ENCODE measurements around the gene YY2. TPM values are rescaled to one million over a fixed set of nuclear protein-coding genes. Genes with fewer than 3 reads are reported as not detected.

YY2 gene
- polyA plus RNA-seq (2011; rRNA removed) (1.2 and 2.0 TPM in 2 replicates), polyA minus RNA-seq (2011; rRNA and poly(A)+ RNA removed) (0.51 and 1.3 TPM in 2 replicates)

GRCh38 chrX:21855937-21856415 is at the start of gene YY2:
Gene YY2, plus strand, starts transcription at chrX:21855987. Its CDS starts 498 bp downstream, at chrX:21856485.
- Histone ChIP-seq H3K27me3 (ENCODE audit: control insufficient read depth, insufficient read depth, low read length) (no peaks in the 10 kb centered on the region), H3K27ac (ENCODE audit: low read depth, low read length) (no peak within 1 kb of the TSS), H3K9me3 (ENCODE audit: control insufficient read depth, insufficient read depth, low read length) (peaks cover 5% of the 10 kb centered on the region; the same call in 1 of the 2 replicates), H3K4me3 (ENCODE audit: low read depth, low read length) (no peak within 1 kb of the TSS)
- ChIA-PET CTCF (no interaction called here), POLR2A (no interaction called here)
- TF ChIP-seq, protein P1, sequence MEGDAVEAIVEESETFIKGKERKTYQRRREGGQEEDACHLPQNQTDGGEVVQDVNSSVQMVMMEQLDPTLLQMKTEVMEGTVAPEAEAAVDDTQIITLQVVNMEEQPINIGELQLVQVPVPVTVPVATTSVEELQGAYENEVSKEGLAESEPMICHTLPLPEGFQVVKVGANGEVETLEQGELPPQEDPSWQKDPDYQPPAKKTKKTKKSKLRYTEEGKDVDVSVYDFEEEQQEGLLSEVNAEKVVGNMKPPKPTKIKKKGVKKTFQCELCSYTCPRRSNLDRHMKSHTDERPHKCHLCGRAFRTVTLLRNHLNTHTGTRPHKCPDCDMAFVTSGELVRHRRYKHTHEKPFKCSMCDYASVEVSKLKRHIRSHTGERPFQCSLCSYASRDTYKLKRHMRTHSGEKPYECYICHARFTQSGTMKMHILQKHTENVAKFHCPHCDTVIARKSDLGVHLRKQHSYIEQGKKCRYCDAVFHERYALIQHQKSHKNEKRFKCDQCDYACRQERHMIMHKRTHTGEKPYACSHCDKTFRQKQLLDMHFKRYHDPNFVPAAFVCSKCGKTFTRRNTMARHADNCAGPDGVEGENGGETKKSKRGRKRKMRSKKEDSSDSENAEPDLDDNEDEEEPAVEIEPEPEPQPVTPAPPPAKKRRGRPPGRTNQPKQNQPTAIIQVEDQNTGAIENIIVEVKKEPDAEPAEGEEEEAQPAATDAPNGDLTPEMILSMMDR (IDR thresholded peaks at IDR 0.05; ENCODE audit: low read depth, low read length), result no peak
- DNase-seq (ENCODE audit: low read depth, low spot score), result no peak

- H3K9me3 ChIP-seq (ENCODE audit: control insufficient read depth, insufficient read depth, low read length), result no peaks in the 10 kb centered on the region
- DNase-seq (ENCODE audit: low read depth, low spot score), result no peak
- H3K27me3 ChIP-seq (ENCODE audit: control insufficient read depth, insufficient read depth, low read length), result no peaks in the 10 kb centered on the region
- TF ChIP-seq, protein P1 (IDR thresholded peaks at IDR 0.05; ENCODE audit: low read depth, low read length), result no peak
- ChIA-PET CTCF (no interaction called here), POLR2A (no interaction called here)
- H3K4me3 ChIP-seq (ENCODE audit: low read depth, low read length), result no peak overlapping the region
- no peak overlapping the region for H3K27ac ChIP-seq (ENCODE audit: low read depth, low read length)
Measured at GRCh38 chrX:21806691-21807090, 49.1 kb upstream of the YY2 start.

GRCh38 chrX:21811832-21812231 is 44.0 kb upstream of the YY2 start:
- DNase-seq (ENCODE audit: low read depth, low spot score), result no peak
- no peaks in the 10 kb centered on the region for H3K27me3 ChIP-seq (ENCODE audit: control insufficient read depth, insufficient read depth, low read length)
- no peak overlapping the region for H3K27ac ChIP-seq (ENCODE audit: low read depth, low read length)
- ChIA-PET CTCF (no interaction called here), POLR2A (no interaction called here)
- TF ChIP-seq, protein P1 (IDR thresholded peaks at IDR 0.05; ENCODE audit: low read depth, low read length), result no peak
- H3K4me3 ChIP-seq (ENCODE audit: low read depth, low read length), result no peak overlapping the region
- H3K9me3 ChIP-seq (ENCODE audit: control insufficient read depth, insufficient read depth, low read length), result no peaks in the 10 kb centered on the region

DNA sequence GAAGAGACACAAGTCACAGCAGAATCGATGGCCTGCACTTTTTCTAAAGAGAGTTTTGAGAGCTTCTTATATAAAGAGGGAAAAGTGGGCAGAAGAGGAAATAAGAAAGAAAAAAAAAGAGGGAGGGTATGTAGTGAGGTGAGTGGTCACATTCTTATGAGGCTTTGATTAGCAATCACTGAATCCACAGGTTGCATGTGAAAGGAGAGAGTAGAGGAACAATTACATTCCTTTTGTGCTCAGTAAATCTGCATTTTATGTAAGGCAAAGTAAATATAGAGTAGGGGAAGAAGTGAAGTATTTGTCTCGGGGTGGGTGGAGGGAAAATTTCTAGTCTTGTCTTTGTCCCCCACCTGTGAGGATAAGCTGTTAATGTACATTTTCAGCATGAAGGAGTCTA is 43.2 kb upstream of the YY2 start:
- H3K27ac ChIP-seq (ENCODE audit: low read depth, low read length), result no peak overlapping the region
- H3K9me3 ChIP-seq (ENCODE audit: control insufficient read depth, insufficient read depth, low read length), result no peaks in the 10 kb centered on the region
- POLR2A ChIA-PET, result no interaction called here
- no peak for DNase-seq (ENCODE audit: low read depth, low spot score)
- TF ChIP-seq, protein P1 (IDR thresholded peaks at IDR 0.05; ENCODE audit: low read depth, low read length), result no peak
- H3K27me3 ChIP-seq (ENCODE audit: control insufficient read depth, insufficient read depth, low read length), result no peaks in the 10 kb centered on the region
- no peak overlapping the region for H3K4me3 ChIP-seq (ENCODE audit: low read depth, low read length)
- CTCF ChIA-PET, result no interaction called here

DNA sequence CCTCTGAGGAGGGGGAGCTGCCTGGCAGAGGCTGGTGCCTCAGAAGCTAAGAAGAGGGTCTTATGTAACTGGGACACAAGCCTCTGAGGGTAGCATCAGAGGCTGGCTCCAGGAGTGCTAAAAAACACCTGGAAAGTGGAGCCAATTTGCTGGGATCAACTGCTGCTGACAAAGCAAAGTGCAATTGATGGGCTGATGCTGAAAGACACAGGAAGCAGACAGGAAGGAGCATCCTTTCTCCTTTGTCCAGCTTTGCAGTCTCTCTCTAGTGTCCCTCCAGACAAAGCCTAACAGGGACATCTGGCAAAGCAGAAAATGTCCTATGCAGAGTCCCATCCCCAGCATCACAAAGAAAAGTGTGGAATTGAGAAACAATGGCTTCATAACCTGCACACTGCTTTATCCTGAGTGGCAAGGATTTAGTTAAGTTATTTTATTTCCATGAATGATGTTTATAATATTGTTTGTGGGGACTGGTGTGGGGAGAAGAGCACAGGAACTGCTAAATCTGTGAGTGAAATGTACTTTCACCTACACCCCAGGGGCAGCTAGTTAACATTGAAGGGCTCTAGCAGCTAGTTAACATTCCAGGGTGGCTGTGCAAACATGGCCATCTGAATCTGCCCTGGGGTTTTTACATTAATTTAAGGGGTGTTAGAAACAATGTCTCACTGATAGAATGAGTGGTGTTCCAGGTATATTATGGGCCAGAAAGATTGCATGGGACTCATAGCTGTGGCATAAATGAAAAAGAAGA is 42.0 kb upstream of the YY2 start:
- H3K9me3 ChIP-seq (ENCODE audit: control insufficient read depth, insufficient read depth, low read length), result no peaks in the 10 kb centered on the region
- ChIA-PET POLR2A (no interaction called here), CTCF (no interaction called here)
- no peak overlapping the region for H3K27ac ChIP-seq (ENCODE audit: low read depth, low read length)
- no peaks in the 10 kb centered on the region for H3K27me3 ChIP-seq (ENCODE audit: control insufficient read depth, insufficient read depth, low read length)
- TF ChIP-seq, protein P1 (IDR thresholded peaks at IDR 0.05; ENCODE audit: low read depth, low read length), result no peak
- no peak for DNase-seq (ENCODE audit: low read depth, low spot score)
- no peak overlapping the region for H3K4me3 ChIP-seq (ENCODE audit: low read depth, low read length)
